OCI-LY3 (cell line): ENCODE data around the gene PRKCD.
A peak's percentile ranks its signal among the peaks of the same experiment; 100 is the strongest.

Experiments
- H2AFZ ChIP-seq: fragments of 200-600, 300-600 bp; shearing (Covaris generic); 2 replicates; pipeline ENCODE4 v1.6.0; 2014; ENCODE audit warnings: antibody characterized with exemption, low read depth, low read length
- H3K27ac ChIP-seq: fragments of 200-600, 300-600 bp; sonication (generic); 2 replicates; pipeline ENCODE4 v1.5.1; 2014; ENCODE audit warnings: mild to moderate bottlenecking, low read length, moderate library complexity, mixed read lengths
- H3K27me3 ChIP-seq: fragments of 200-600, 300-600 bp; sonication (generic); 2 replicates; pipeline ENCODE4 v1.6.1; 2014; ENCODE audit warnings: low read depth, low read length, mixed read lengths
- H3K36me3 ChIP-seq: fragments of 200-600, 300-600 bp; sonication (generic); replicated peaks from 2 replicates; pipeline ENCODE3; 2014; ENCODE audit warnings: low read depth, low read length, mixed read lengths
- H3K4me1 ChIP-seq: fragments of 300-600, 200-600 bp; sonication (generic); 2 replicates; pipeline ENCODE4 v1.6.1; 2014; ENCODE audit warnings: low read length, mixed read lengths
- H3K4me2 ChIP-seq: fragments of 200-600, 300-600 bp; sonication (generic); 2 replicates; pipeline ENCODE4 v1.6.1; 2014; ENCODE audit warnings: low read length, mixed read lengths
- H3K4me3 ChIP-seq: fragments of 300-600, 200-600 bp; sonication (generic); 2 replicates; pipeline ENCODE4 v1.5.1; 2014; ENCODE audit warnings: antibody characterized with exemption, mild to moderate bottlenecking, low read length, moderate library complexity
- H3K79me2 ChIP-seq: fragments of 300-600, 200-600 bp; shearing (Covaris generic); 2 replicates; pipeline ENCODE4 v1.6.1; 2014; ENCODE audit warnings: mild to moderate bottlenecking, low read length, mixed read lengths
- H3K9ac ChIP-seq: fragments of 300-600, 200-600 bp; shearing (Covaris generic); 2 replicates; pipeline ENCODE4 v1.6.0; 2014; ENCODE audit warnings: mild to moderate bottlenecking, low read length, moderate library complexity
- H3K9me3 ChIP-seq: fragments of 200-600, 300-600 bp; shearing (Covaris generic); 2 replicates; pipeline ENCODE4 v1.6.1; 2014; ENCODE audit warnings: low read length, mixed read lengths; ENCODE audit not compliant: insufficient read depth
- H4K20me1 ChIP-seq: fragments of 200-600, 300-600 bp; sonication (generic); 2 replicates; pipeline ENCODE4 v1.6.1; 2016; ENCODE audit warnings: low read length, mixed read lengths; ENCODE audit not compliant: insufficient read depth
- EZH2phosphoT487 ChIP-seq: fragments of 200-600 bp; shearing (Covaris generic); IDR thresholded peaks from 2 replicates; pipeline ENCODE4 v1.6.1; 2018; ENCODE audit warnings: antibody characterized with exemption, mixed run types, low read depth
- TF ChIP-seq, protein P1 (sequence below): fragments of 200-600, 300-600 bp; sonication (generic); IDR thresholded peaks from 2 replicates; pipeline ENCODE4 v1.5.1; 2014; ENCODE audit warnings: antibody characterized with exemption, low read length, low read depth

The PRKCD gene

DNA sequence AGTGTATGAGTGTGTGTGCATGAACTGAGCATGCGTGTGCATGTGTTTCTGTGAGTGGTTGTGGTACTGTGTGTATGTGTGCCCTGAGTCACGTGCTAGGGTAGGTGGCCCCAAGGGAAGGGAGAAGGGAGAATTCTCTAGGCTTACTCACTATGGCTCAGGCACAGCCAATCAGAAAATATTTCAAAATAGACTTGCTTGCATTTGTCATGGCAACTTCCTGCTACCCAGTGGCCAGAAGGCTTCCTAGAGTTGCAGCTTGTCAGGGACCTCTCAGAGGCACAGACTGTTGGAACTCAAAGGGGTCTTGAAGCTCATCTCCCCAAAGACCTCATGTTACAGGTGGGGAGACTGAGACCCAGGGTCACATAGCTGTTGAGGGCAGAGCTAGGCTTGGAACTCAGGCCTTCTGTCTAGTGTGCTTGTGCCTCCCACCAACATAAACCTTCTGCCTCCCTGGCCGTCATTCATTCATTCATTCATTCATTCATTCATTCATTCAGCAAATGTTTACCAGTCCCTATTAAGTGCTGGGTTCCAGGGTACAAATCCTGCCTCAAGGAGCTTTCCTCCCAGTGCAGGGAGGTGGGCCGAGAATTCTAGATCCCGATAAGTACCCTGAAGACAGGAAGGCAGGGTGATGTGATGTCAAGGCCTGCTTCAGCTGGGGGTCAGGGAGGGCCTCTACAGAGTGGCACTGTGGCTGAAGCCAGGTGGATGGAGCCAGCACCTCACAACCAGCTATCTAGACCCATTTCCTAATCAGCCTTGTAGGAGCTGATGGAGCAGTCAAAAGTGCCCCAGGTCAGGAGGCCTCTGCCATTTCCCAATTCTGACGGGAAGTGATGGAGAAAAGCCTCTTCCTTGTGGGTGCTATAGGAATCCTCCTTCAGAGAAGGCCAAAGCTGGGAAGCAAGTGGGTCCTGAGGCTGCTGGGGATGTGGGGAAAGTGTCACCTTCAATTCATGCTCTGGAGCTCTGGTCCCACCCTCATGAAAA is 19.9 kb upstream of the PRKCD start:
- H3K9me3 ChIP-seq = no peaks in the 10 kb centered on the region
- TF ChIP-seq, protein P1, sequence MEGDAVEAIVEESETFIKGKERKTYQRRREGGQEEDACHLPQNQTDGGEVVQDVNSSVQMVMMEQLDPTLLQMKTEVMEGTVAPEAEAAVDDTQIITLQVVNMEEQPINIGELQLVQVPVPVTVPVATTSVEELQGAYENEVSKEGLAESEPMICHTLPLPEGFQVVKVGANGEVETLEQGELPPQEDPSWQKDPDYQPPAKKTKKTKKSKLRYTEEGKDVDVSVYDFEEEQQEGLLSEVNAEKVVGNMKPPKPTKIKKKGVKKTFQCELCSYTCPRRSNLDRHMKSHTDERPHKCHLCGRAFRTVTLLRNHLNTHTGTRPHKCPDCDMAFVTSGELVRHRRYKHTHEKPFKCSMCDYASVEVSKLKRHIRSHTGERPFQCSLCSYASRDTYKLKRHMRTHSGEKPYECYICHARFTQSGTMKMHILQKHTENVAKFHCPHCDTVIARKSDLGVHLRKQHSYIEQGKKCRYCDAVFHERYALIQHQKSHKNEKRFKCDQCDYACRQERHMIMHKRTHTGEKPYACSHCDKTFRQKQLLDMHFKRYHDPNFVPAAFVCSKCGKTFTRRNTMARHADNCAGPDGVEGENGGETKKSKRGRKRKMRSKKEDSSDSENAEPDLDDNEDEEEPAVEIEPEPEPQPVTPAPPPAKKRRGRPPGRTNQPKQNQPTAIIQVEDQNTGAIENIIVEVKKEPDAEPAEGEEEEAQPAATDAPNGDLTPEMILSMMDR = no peak
- TF ChIP-seq EZH2phosphoT487 = no peak
- H3K27ac ChIP-seq = no peak overlapping the region
- H3K27me3 ChIP-seq = no peaks in the 10 kb centered on the region
- peak overlapping the region; percentile 55 for H2AFZ ChIP-seq
- no peak overlapping the region for H3K4me2 ChIP-seq
- H3K4me1 ChIP-seq = peaks cover 21% of the 10 kb centered on the region
- H3K79me2 ChIP-seq = no peaks in the 10 kb centered on the region
- H3K9ac ChIP-seq = no peak overlapping the region
- no peaks in the 10 kb centered on the region for H4K20me1 ChIP-seq
- H3K36me3 ChIP-seq = no peaks in the 10 kb centered on the region
- no peak overlapping the region for H3K4me3 ChIP-seq

DNA sequence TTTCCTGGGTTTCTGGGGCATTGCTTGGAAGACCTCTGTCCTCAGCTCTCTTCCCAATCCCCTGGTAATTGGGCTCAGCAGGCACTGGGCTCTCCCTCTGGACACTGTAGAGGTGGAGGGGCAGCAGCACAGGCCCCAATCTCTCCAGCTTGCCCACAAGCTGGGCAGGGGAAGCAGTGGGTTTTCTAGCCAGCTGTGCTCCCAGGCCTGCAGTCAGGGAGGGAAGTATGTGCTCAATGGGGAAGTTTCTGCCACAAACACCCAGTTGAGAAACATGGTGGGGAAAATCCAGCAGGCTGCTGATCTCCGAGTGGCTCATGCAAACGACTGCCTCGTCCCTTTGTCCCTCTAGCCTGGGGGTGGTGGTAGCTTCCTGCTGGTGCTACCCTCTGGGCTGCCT is 18.0 kb upstream of the PRKCD start:
- no peaks in the 10 kb centered on the region for H3K36me3 ChIP-seq
- no peaks in the 10 kb centered on the region for H3K9me3 ChIP-seq
- H3K27ac ChIP-seq = no peak overlapping the region
- no peaks in the 10 kb centered on the region for H4K20me1 ChIP-seq
- peaks cover 18% of the 10 kb centered on the region for H3K4me1 ChIP-seq
- H3K4me2 ChIP-seq = peak overlapping the region; percentile 35; the same call in 1 of the 2 replicates
- H2AFZ ChIP-seq = peak overlapping the region; percentile 37; the same call in 1 of the 2 replicates
- no peaks in the 10 kb centered on the region for H3K79me2 ChIP-seq
- H3K4me3 ChIP-seq = no peak overlapping the region
- no peak overlapping the region for H3K9ac ChIP-seq
- no peaks in the 10 kb centered on the region for H3K27me3 ChIP-seq
- TF ChIP-seq, protein P1 = no peak
- TF ChIP-seq EZH2phosphoT487 = no peak

DNA sequence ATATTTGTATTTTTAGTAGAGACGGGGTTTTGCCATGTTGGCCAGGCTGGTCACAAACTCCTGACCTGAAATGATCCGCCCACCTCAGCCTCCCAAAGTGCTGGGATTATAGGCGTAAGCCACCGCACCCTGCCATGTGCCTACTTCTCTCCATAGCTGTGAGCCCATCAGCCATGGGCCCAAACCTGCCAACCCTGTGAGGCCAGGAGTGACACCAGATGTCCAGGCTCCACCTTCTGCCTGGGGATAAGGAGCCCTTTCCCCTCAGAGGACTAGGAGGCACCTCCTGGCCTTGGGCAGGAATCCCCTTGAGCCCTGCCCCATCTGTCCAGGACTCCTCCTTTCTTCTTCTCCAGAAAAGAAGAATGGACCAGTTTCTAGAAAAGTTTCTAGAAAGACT is 16.6 kb upstream of the PRKCD start:
- Histone ChIP-seq H3K27ac (no peak overlapping the region), H3K36me3 (no peaks in the 10 kb centered on the region), H3K79me2 (no peaks in the 10 kb centered on the region), H2AFZ (no peak overlapping the region), H3K4me3 (no peak overlapping the region), H3K9me3 (no peaks in the 10 kb centered on the region), H3K4me2 (no peak overlapping the region), H3K9ac (no peak overlapping the region), H3K4me1 (peaks cover 18% of the 10 kb centered on the region), H4K20me1 (no peaks in the 10 kb centered on the region), H3K27me3 (no peaks in the 10 kb centered on the region)
- no peak for TF ChIP-seq EZH2phosphoT487
- TF ChIP-seq, protein P1 = no peak

DNA sequence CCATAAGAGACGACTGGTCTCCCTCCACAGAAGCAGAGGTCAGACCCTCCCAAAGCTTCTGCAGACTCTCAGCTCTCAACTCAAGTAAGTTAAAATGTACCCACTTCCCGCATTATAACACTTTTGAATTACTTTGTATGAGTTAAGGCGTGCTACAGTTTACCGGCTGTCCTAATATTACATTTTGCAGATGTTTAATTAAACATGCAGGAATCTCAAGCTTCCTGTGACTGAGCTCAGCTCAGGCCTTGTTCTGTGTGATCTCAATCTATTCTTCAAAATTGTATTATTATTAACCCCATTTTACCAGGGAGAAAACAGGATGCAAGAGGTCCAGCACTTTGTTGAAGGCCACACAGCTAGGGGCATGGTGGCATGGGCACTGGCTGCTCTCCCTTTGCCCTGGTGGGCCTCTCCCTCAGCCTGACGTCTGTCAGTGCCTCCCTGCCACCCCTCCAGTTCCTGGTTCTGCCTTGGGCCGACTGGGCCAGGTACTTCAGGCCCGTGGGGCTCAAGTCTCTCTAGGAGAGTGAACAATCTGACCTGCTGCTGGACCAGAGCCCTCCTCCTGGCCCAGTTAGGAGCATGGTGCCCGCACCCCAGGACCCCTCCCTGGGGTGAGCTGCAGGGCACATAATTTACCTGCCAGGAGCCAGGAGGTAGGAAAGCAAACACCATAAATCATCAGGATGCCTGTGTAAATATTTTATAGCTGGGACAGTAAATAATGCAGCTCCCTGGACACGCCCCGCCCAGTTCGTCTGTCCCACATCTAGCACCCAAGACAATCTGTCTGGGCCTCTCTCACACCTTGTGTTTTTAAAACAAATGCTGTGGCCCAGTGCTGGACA is 15.9 kb upstream of the PRKCD start:
- Histone ChIP-seq H3K4me3 (no peak overlapping the region), H3K9ac (no peak overlapping the region), H3K4me2 (no peak overlapping the region), H3K79me2 (no peaks in the 10 kb centered on the region), H4K20me1 (no peaks in the 10 kb centered on the region), H3K27me3 (no peaks in the 10 kb centered on the region), H2AFZ (no peak overlapping the region; the same call in 1 of the 2 replicates), H3K27ac (no peak overlapping the region), H3K4me1 (peaks cover 18% of the 10 kb centered on the region), H3K9me3 (no peaks in the 10 kb centered on the region), H3K36me3 (no peaks in the 10 kb centered on the region)
- TF ChIP-seq, protein P1 = no peak
- no peak for TF ChIP-seq EZH2phosphoT487
